ENCODE data around the gene RBPJ.

The RBPJ gene

DNA sequence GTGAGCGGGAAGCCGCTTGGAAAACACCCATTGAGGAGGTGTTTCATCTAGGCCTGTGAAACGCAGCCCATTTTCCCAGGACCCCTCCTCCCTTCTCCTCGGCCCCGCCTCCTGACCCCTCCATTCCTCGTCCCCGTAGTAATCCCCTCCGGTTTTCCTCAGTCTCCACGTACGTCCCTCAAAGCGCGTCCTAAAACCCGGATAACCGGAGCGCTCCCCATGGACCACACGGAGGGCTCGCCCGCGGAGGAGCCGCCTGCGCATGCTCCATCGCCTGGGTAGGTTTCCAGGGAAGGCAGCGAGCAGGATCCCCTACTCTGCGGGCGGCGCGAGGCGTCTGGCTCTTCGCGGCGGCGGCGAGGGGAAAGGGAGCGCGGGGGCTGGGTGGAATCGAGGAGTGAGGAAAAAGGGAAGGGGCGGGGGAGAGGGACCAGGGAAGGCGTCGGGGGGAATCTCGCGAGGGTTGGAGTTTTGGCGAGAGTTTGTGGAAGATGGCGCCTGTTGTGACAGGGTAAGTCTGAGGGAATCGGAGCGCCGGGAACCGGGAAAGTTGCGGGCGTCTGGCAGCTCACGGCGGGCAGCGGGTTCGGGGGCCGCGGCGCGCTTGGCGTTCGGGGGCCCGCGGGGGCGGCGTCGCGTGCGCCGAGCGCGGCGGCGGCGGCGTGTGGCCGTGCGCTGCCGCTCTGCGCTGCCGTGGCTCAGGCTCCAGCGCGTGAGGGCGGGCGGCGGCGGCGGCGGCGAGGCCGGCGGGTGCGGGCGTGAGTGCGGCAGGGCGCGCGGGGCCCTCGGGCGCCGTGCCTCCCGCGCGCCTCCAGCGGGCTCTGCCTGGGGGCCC, at the start of gene RBPJ:
TSS of gene RBPJ (plus strand) at position 477 of the 835 bp plus-strand sequence. CDS start at position 492, 15 bp downstream.
- peak; percentile 87 for DNase-seq

DNA sequence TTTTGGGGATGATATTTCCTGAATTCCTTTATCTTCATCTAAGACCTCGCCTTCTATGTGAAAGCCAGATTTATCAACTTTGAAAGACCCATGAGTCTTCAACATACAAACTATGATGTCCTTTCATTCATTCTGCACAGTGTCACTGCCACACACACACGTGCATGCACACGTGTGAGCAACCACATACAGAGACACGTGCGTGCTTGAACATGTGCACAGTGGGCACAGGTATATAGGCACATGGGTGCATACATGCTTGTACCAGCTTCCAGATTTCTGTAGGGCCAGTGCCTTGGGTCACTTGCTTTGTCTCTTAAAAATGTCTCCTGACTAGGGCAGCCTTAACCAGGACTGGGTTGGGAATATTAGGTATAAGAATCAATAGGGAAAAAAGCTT, 49.1 kb upstream of the RBPJ start:
- no peak for DNase-seq

DNA sequence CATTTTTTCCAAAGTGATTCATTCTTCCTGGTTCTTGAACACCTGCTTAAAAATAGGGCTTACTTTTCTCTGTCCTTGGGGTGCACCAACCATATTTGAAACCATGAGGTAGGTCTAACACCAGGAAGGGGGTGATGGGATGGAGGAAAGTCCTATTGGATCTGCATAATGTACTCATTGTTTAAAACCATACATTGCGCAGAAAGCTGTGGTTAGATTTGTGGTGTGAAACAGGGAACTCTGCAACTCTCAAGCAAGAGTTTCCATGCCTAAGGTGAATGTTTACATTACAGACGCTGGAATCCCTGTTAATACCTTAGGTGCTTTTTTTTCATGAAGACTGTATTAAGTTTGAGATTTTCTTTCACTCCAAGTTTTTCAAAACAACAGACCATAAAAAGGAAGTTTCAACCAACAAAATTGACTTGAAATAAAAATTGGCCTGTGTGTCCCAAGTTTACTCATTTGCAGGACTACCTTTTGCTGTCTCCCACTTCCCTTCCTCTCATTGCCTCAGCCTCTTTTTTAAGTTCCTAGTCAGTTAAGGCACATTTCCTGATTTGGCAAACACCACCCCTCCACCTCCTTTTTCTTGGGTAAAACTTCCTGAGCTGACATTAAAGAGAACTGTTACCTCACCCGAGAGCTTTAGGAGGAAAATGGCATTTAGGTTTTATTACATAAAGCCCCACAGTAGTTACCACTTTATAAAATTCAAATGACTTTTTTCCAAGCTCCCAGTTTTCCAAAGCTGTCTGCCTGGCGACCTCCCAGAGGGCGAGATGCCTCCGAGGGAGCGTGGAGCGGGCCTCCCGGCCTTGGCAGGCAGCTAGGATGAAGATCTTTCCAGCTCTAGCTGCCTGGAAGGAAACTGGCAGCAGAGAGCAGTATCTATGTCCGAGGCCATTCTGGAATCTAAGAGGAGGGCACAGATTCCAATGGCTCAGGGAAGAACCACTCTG, 47.9 kb upstream of the RBPJ start:
- DNase-seq, result no peak

DNA sequence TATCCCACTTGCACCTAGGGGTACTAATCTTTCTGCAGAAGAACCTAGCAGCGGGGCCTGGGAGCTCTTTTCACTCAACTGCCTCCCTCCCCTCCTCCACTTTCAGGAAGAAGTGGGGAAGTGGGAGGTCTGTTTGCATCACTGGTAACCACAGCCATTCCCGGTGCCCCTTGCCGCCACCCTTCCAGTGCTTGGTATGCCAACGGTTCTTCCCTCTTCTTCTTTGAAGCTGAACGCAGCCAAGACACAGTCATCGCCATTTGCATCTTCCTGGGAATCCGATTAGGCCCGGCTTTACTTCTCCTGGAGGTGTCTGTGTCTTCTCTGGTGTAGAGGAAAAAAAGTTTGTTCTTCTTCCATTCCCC, 47.2 kb upstream of the RBPJ start:
- no peak for DNase-seq

DNA sequence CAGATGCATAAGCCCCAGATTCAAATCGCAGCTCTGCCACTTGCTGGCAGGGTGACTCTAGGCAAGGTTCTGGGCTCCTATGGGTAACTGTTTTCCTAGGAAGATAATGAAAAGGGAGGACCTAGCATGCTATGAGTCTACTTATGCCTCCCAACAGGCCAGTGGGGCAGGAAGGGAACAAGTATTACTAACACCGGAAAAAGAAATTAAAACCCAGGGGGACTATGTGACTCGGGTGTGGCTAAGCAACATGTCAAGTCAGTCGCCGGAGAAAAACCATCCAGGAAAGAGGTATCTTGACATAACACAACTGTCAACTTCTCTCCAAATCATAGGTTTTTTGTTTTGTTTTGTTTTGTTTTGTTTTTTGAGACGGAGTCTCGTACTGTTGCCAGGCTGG, 45.5 kb upstream of the RBPJ start:
- DNase-seq, result no peak

DNA sequence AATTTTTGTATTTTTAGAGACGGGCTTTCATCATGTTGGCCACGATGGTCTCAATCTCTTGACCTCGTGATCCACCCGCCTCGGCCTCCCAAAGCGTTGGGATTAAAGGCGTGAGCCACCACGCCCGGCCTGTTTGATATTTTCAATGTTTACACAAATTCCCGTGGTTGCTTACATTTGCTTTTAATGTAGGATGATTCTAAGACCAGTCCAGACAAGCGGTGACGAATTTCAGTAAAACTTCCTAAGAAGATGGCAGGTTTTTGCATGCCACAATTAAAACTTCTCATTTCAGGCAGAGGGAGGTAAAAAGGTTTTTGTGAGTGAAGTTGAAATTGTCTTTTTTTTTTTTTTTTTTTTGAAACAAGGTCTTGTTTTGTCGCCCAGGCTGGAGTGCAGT, 41.4 kb upstream of the RBPJ start:
- no peak for DNase-seq

DNA sequence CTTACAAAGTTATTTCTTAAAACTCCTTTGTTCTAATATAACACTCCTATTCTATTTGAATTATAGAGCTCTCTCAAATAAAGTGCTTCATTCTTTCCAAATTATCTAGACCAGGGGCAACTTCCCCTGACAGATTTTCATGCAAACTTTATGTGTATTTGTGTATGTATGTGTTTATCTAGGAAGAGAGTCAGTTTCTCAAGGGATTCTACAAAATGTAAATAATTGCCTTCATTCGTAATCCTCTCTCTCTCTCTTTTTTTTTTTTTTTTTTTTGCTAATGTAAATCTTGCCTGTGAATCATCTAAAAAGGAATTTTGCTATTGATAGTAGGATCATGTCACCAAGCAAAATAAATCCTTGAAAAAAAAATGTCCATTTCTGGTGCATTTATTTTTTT, 38.9 kb upstream of the RBPJ start:
- no peak for DNase-seq

DNA sequence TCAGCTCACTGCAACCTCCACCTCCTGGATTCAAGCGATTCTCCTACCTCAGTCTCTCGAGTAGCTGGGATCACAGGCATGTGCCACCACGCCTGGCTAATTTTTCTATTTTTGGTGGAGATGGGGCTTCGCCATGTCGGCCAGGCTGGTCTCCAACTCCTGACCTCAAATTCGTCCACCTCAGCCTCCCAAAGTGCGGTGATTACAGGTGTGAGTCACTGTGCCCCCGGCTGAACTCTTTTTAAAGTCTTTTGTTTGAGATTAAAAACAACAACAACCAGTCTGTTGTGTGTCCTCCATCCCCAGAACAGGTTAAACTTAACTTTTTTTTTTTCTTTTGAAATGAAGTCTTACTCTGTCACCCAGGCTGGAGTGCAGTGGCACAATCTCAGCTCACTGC, 36.3 kb upstream of the RBPJ start:
- DNase-seq, result no peak

DNA sequence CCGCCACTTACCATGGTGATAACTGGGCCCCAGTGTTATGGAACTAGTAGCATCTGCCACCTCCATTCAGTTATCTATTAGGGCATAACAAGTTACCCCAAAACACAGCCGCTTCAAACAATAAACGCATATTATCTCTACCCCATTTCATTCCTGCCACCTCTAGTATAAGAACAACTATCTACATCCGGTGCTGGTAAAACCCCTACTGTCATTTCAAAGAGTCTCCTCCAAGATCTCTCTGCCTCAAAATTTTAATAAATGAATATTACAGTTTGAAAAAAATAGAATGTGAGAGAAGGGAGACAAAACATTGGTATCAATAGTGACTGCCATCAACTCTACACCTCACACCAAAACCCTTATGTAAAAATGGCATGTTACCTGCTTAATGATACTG, 35.5 kb upstream of the RBPJ start:
- no peak for DNase-seq

DNA sequence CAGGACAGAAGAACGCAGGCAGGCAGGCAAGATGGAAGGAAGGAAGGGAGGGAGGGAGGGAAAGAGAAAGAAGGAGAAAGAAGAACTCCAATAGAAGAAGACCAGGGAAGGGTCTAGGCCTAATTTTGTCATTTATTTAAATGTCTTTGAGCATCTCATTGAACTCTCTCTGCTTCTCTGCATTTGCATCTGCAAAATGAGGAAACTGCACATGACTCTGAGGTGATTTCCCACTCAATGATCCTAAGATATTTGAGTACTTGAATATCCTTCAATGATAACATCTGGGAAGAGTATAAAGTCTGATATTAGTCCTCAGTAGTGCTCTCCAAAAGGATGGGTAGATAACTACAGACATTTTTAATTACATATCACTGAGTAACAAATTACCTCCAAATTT, 33.1 kb upstream of the RBPJ start:
- no peak for DNase-seq

DNA sequence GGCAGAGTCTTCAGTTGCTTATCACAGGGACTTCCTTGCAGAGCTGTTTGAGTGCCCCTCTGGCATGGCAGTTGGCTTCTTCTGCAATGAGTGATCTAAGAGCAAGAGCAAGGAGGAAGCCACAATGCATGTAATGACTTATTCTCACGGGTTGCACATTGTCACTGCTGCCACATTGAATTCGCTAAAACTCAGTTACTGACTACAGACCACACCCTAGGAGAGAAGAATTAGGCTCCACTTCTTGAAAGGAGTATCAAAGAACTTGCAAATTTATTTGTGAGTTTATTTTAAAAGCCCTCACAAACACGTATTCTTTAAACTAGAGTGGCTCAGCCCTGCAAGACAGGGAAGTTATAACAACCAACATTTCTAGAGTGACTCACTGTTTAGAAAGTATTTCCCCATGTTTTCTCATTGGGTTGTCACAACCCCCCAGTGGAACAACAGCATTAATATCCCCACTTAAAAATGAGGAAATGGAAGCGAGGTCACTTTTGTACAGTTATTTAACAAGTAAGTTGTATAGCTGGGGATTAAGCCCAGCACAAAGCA, 32.4 kb upstream of the RBPJ start:
- DNase-seq, result no peak

DNA sequence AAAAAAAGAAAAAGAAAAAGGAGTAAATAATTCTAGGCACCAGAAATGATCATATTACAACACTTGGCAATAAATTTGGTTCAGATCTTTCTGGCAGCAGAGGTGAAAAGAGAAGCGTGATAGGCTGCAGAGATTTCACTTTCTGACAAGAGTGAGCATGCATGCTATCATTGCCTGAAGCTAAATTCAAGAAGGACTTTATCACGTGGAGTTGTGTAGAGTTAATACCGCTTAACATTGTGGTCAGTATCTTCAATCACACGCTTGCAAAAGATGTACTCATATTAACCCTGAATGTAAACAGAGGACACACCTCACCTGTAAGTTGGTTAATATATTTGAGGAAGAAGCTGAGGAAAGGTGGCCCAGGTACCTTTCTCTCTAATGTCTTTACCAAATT, 31.4 kb upstream of the RBPJ start:
- peak; percentile 37 for DNase-seq

DNA sequence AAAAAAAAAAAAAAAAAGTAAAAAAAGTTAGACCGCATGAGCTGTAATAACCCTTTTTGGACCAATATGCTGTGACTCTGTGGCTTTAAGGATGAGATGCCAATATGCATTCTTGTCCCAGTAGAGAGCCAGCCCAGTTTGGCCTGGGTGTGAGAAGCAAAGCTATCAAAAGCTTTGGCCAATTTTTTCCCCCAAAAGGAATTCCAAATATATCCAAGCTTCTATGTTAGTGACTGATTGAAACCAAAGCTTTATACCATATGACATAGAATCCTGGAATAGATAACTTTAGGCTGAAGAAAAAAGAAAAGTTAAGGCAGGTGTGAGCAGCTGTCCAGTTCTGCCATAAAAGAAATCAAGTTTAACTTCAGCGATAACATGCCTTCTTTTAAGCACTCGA, 30.5 kb upstream of the RBPJ start:
- DNase-seq, result no peak

DNA sequence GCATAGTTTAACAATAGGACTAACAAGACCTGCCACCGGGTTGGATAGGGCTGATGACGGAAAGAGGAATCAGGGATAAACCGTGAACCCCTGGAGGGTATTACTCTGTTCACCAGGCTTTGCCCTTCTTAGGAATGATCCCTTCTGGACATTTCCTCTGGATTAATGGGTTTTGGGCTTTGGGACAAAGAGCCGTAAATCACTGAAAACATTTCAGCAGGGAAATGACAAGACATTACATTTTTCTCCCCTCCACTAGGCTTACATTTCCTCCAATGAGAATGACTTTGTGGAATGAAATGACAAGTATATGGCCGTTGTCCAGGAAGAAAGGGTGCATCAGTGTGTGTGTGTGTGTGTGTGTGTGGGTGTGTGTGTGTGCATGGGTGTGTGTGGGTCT, 25.9 kb upstream of the RBPJ start:
- no peak for DNase-seq

DNA sequence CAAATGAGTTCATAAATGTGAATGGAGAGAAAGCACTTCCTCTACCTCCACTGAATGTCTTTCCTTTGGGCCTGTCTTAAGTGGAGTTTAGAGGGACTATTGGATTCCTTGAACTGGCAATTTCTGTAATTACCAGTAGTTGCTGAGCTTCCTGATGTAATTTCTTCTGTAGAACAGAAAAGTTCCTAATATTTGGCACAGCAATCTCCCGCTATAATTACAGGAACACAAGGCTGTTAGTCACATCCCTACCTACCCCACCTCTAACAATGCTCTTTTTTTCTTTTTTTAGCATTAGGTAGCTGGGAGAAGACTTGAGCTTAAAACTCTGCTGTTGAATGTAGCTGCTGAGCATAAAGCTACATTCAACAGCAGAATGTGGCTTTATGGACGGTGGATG, 24.8 kb upstream of the RBPJ start:
- DNase-seq, result no peak

DNA sequence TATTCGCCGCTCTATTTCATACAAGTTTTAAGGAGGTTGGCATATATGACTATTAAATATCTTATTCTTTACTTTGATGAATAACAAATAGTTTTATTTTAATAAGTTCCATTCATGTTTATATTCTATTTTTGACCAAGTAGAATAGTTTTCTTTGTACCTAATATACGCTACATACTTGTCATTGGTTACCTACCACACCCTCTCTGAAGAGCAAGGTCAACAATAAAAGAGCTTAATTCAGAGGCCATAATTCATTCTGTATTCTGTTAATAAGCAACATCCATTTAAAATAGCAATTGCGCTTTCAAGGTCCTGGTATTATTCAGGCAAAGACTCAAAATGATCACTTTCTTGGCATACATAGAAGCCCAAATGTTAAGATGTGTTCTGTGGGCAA, 24.3 kb upstream of the RBPJ start:
- no peak for DNase-seq

DNA sequence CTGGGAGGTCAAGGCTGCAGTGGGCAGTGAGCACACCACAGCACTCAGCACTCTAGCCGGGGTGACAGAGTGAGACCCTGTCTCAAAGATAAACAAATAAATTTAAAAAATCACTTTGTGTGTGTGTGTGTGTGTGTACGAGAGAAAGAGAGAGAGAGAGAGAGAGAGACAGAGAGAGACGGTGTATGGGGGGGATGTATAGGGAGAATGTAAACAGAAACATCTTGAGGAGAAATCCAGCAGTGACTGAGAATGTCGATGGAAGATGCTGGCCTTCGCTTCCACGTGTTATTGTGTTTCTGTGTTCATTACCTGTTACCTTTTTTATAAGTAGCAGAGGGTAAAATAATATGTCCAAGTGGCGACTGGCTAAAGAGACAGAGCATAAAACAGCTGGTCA, 23.6 kb upstream of the RBPJ start:
- DNase-seq, result no peak

DNA sequence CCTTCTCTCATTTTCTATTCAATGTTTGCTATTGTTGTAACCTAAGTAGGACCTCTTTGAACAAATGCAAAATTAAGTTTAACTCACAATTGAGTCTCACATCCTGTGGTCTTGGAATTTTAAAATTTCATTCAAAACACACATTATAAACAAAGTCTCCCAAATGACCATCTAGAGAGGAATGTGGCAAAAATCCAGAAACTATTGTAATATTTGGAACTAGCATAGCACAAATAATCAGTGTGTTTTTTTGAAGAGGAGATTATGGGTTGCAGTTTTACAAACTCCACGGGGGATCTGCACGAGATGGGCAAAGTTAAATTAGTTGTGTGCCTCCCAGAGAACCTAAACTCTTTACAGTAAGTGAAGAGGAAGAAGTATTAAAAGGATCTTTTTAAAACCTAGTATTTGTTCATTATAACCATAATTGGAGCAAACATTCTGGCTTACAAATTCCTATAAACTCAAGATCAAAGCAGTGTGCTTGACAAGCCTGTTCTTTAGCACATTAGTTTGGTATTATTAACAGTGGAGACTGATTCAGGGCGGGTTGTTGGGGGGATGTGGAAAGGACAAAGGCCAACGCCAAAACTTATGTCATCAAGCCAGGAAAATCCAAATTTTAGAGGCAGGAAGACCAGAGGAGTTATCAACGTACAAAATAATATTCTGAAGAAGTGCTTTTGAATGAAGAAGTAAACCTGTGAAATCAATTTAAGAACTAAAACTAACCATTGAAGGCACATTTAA, 22.4 kb upstream of the RBPJ start:
- no peak for DNase-seq

DNA sequence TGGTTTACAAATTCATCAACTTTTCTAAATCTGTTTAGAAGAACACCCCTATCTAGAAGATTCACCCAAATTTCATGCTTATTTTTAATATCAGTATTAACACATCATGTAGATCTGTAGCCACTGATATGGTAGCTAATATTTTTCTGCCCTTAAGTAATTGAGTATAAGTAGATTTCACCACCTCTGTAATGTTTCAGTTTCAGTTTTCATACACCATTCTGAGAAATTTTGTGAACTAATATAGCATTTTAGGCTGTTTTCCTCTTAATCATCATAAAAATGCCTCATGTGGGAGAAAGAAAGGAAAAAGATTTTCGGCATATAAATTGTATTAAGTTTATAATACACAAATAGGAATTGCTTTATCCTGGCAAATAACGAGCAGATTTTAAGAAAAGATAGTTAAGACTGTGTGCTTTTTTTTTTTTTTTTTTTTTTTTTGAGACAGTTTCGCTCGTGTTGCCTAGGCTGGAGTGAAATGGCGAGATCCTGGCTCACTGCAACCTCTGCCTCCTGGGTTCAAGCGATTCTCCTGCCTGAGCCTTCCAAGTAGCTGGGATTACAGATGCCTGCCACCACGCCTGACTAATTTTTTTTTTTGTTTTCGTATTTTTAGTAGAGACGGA, 21.4 kb upstream of the RBPJ start:
- DNase-seq, result no peak

DNA sequence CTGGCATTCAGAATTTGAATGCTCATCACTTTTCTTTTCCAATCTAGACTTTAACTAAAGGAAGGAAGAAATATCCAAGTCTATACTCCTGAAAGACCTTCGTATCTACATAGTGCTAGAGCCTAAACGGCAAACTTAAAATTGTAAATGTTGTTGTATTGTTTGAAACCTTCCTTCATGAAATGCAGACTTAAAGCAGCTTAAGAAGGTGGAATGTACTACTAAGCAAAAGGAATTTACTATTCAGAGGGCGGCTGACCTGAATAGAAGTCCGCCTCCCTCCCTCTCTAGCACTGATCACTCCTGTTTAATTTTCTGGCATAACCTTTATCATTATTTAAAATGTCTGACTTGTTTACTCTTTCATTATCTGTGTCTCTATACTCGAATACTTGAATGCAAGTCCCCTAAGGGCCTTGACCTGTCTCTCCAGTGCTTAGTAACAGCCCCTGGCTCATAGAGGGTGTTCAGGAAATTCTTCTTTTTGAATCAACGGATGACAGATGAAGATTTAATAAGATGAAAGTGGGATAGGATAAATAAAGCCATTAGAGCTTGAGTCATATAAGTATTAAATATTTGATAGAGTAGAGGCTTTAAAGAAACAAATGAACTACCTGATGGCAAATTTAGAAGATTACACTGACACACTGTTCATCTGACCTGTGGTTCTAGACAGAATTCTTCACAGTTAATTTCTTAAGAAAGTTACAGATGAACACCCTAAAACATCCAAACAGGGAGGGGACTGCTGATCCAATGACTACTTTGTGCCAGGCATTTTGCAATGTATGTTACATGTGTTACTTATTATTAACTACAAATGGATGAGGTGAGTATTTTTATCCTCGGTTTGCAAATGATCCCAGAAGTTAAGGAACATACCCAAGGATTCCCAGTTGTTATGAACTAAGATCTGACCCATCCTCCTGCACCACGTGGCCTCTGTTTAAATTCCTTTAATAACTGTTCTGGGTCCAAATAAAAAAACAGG, 20.2 kb upstream of the RBPJ start:
- no peak for DNase-seq
